ENCODE measurements around the gene HEPACAM.
A peak's percentile ranks its signal among the peaks of the same experiment; 100 is the strongest.

Gene HEPACAM

DNA sequence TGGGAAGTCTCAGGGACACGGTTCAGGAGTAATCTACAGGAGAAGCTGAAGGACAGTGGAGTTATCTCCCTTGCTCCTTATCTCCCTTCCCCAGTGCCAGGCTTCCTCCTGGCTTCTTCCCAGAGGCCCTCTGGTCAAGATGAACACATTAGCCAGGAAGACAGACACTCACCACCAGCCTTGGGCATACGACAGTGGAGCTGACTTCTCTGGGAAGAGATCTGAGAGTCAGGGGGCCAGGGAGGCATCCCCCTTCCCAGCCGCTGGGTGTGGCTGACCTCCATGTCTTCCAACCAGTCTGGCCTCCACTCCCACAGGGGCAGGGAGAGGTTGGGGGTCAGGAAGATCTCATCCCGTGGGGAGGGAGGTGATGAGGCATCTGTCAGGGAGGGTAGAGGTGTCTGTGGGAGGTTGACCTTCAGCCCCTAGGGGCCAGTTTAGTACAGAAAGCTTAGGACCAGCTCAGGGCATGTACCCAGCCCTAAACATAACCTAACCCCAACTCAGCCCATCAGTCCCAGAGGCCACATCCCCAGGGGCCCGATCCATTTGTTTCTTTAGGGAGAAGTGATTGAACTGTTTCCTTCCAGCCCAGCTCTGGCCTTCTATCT is 50.9 kb downstream of the HEPACAM start:
- DNase-seq (ENCODE audit: low read depth), result no peak

DNA sequence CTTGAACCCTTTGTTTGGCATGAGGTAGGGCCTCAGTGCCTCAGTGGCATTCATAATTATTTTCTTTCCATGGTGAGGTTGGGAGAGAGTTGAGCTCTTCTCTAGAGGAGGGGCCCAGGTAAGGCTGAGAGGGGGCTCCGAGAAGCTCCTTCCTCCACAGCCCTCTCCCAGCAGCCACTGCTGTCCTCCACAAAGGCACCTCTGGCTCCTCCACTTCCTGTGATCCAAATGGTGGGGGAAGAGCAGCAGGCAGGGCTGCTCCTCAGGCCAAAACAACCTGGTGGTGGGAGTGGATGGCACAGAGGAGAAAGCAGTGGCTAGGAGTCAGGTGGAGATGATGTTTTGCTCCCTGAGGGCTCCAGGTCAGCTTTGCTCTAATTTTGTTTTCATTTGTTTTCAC is 51.5 kb downstream of the HEPACAM start:
- DNase-seq (ENCODE audit: low read depth), result no peak

DNA sequence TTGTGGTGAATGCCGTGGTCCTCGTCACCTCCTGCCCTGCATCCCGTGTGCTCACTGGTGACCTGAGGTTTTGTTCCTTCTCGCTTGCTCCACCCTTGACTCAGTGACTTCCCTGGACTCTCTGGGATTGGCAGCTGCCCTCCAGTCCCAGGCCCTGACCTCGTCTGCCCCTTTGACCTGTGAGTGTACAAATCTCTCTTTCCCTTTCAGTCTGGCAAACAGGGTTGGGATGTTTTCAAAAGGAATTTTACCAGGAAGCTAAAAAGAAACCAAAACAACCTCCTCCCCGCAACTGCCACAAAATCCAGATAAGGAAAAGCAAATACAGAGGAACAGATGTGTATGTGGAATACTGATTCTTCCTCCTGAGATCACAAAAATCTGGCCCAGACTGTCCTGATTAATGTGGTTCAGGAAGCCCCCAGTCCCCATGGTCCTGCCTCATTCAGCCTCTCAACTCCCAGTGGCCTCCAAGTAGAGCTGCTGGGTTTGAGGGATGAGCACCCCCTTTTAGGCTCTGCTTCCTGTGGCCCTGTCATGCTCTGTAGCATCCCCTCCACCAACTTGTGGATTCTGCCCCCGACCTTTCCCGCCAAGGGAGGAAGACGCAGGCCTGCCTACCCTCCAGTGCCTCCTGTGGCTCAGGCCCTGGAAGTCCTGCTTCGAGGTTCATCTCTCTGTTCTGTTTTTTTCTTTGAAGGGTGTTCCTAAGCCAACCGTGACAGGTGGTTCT is 53.3 kb downstream of the HEPACAM start:
- no peak for DNase-seq (ENCODE audit: low read depth)

DNA sequence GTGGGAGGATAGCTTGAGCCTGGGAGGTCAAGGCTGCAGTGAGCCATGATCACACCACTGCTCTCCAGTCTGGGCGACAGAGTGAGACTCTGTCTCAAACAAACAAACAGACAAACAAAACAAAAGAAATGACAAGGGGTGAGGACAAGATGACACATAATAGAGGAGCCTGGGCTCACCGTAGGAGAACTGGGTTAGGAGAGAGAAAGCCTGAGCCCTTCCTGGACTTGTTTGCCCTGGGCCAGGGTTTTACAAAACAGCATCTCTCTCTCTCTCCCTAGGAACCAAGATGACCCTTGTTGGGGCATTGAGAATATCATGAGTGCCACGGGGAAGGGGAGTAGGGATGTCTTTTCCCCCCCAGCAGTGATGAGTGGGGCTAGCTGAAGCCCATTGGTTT is 54.9 kb downstream of the HEPACAM start:
- DNase-seq (ENCODE audit: low read depth), result no peak

DNA sequence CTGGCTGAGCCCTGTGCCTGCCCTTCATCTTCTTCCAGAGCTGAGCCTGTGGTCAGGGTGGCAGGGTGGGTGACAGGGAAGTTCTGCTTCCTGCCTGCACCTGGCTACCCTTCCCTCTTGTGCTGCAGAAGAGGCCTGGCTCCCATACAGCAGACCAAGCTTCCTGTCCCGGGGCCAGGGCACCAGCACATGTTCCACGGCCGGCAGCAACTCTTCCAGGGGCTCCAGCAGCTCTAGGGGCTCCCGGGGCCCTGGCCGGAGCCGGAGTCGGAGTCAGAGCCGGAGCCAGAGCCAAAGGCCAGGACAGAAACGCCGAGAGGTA is 55.6 kb downstream of the HEPACAM start:
- DNase-seq (ENCODE audit: low read depth), result no peak

DNA sequence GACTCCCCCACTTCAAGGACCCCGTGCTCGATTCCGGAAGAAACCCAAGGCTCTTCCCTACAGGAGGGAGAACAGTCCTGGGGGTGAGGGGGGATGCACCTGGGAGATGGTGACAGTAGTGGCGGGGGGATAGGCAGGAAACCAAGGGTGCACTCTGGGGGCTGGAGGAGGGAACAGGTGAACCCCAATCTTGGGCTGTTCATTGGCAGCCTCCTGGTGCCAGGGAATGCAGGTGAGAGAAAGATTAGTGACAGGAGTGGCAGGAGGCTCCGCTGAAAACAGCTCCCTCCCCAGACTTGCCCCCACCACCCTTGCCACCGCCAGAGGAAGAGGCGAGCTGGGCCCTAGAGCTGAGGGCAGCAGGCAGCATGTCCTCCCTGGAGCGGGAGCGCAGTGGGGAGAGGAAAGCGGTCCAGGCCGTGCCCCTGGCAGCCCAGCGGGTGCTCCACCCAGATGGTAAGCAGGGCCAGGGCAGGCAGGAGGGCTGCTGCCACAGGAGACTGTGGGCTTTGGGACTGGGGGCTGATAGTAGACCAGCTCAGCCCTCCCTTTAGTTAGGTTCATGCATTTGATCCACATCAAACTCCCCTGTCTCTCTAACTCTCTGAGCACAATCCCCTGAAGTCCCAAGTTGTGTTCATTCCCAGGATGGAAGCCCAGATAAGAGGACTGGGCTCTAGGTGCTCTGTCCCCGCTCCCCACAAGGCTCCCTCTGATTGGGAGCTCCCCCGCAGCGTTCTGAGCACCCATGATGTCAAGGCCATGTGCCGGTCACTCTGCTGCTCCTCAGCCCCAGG is 56.2 kb downstream of the HEPACAM start:
- no peak for DNase-seq (ENCODE audit: low read depth)

DNA sequence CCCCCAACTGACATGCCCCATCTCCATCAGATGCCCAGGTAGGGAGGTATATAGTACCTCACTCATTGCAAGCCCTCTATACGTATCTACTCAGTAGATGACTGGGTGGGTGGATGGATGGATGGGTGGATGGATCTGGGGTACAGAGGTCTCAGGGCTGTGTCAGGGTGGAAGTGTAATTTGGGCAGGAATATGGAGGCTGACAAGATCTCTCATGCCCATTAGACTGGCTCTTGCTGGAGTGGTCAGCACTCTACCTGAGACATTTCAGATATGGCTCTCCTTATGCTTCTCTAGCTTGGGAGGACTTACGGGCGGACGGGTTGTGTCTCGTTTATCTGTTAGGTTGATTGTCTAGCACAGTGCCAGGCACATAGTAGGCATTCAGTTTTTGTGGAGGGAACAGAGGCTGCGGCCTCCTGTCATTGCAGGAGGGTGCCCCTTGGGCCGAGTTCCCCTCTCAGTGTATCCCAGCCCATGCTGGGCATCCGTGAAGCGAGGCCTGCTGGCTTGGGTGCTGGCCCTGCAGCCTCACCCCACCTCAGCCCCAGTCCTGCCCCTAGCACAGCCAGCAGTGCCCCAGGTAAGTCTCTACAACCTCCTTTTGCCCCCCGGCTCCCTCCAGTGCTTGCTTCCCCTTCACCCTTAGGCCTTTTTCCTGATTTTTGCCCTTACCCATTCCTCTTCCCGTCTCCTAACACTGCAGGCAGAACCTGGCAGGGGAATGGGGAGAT is 56.9 kb downstream of the HEPACAM start:
- no peak for DNase-seq (ENCODE audit: low read depth)

DNA sequence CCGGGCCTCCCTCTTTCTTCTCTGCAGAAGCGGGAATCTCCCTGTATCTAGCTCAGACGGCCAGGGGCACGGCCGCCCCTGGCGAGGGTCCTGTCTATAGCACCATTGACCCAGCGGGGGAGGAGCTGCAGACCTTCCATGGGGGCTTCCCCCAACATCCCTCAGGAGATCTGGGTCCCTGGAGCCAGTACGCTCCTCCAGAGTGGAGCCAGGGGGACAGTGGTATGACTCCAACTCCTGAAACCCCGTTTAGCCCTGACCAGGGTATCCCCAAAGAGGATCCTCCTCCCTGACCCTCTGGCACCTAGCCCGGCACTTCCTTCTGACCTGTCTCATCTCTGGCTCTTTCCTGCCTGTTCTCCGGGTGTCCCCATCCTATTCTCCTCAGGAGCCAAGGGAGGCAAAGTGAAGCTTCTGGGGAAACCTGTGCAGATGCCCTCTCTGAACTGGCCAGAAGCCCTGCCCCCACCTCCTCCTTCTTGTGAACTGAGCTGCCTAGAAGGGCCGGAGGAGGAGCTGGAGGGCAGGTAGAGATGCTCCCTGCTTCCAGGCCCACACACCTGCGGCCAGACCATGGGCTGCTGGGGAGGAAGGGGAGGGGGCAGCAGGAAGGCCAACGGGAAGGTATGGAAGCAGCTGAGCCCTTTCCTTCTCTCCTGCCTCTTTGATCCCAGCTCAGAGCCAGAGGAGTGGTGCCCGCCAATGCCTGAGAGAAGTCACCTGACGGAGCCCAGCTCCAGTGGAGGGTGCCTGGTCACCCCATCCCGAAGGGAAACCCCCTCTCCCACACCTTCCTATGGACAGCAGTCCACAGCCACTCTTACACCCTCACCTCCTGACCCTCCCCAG is 57.7 kb downstream of the HEPACAM start:
- no peak for DNase-seq (ENCODE audit: low read depth)

DNA sequence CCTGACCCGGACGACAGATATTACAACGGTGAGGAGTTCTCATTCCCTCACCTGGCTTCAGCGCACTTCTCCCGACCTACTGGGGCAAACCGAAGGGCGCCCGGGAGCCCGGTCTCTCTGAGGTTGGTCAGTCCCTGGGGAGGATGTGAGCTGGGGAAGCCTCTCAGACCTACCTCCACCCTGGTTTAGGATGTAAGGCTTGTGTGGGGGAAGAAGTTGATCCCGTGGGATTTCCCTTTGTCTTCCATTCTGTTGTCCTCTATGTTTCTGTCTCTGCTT is 58.3 kb downstream of the HEPACAM start:
- DNase-seq (ENCODE audit: low read depth), result no peak

DNA sequence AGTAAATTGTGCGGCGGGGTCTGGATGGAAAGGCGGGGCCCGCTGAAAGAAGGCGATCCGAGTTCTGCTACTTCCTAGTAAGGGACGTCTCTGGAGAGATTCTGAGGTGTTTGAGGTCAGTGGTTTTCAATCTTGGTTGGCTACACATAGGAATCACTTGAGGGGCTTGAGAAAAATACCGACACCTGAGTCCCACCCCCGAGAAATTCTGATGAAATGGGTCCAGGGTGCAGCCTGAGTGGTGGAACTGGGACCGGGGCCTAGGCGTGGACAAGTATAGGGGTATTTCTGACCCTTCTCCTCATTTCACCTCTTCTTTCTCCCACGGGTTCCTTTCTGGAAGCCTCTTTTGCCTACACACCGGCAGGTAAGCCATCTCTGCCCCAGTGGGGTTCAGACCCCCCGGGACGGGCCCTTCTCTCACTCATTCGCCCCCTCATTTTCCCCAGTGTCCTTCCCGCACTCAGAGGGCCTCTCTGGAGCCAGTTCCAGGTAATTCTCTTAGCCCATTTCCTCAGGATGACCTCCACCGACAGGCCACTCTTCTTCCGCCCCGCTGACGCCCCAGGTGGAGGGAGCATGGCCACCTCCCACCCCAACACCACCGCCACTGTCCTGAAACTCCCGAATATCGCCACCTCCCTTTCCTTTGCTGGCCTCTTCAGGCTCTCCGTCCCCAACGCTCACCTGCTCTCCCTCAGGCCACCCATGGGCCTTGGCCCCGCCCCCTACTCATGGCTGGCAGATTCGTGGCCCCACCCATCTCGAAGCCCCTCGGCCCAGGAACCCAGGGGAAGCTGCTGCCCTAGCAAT is 58.8 kb downstream of the HEPACAM start:
- no peak for DNase-seq (ENCODE audit: low read depth)

DNA sequence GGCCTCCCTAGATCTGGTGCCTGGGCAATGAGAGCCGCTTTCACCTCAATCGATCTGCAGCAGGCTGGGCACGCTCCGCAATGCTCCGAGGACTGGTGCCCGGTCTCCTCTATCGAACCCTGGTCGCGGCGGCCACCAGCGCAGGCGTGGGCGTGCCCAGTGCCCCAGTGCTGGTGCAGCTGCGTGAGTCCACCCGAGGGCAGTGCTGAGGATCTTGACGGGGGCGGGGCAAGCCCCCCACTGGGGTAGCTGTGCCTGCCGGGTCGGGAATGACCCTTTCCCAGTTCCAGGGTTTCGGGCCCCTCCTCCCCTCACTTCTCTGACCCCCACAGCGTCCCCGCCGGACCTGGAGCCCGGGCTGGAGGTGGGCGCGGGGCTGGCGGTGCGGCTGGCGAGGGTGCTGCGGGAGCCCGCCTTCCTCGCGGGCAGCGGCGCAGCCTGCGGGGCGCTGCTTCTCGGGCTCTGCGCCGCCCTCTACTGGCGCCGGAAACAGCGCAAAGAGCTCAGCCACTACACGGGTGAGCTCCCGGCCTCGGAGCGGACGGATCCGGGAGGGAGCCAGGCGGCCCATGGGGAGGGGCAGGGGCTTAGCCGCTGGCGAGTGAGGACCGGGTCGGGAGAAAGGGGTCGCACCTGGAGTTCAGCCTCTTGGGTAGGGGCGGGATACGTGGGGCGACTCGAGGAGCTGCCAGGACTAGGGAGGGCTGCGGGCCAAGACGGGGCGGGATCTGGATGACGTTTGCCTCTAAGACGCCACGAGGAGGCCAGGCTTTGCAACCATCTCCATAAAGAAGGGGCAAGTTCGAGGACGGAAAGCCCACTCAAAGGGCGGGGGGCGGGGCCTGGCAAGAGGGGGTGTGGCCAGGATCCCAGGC is 59.7 kb downstream of the HEPACAM start:
- DNase-seq (ENCODE audit: low read depth), result peak; percentile 63

DNA sequence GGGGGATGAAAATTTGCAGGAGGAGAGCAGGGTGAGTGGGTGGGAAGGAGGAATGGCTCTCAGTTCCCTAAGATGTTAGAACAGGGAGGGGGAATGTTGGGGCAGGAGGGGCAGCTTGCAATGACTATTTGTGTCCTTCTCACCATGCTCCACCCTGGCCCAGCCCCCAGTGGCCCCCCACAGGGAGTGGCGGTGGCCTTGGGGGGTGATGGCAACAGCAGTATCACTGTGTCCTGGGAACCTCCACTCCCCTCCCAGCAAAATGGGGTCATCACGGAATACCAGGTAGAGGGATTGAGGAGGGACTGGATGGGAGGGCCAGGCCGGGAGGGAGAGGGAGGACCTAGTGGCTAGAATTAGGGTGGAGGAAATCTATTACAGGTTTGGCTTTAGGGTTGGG is 60.4 kb downstream of the HEPACAM start:
- no peak for DNase-seq (ENCODE audit: low read depth)

DNA sequence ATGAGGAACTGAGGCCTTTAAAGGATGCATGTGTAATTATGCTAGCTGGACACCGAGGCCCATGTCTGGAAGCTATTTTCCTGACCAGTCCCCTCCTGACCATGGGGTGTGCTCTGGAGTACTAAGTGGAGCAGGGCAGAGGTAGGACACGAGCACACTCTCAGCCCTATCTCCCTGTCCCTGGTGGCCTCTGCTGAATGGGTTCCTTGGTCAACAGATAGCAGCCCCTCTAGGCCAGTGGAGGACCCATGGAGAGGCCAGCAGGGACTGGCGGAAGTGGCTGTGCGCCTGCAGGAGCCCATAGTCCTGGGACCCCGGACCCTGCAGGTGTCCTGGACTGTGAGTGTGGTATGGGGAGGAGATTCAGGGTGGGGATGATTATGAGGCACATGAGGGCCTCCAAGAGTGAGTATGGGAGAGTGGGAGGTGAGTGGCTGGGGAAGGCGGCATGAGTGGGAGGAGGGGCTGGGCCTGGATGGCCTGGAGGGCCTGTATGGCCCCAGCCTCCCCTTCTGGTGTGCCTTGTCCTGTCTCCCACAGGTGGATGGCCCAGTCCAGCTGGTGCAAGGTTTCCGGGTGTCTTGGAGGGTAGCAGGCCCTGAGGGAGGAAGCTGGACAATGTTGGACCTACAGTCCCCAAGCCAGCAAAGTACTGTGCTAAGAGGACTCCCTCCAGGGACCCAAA is 61.1 kb downstream of the HEPACAM start:
- no peak for DNase-seq (ENCODE audit: low read depth)

DNA sequence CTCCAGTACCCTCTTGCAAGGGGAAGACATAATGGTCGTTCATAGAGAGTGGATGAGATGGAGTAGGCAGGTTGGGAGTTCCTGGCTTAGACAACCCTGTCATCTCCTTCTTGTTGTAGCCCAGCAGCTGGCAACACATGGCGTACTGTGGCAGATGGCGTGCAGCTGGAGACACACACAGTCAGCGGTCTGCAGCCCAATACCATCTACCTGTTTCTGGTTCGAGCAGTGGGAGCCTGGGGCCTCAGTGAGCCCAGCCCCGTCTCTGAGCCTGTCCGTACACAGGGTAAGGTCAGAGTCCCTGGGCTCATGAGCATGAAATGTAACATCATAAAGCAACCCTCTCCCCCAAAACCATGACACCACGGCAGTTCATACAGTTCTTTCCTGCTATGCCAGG is 61.9 kb downstream of the HEPACAM start:
- no peak for DNase-seq (ENCODE audit: low read depth)

DNA sequence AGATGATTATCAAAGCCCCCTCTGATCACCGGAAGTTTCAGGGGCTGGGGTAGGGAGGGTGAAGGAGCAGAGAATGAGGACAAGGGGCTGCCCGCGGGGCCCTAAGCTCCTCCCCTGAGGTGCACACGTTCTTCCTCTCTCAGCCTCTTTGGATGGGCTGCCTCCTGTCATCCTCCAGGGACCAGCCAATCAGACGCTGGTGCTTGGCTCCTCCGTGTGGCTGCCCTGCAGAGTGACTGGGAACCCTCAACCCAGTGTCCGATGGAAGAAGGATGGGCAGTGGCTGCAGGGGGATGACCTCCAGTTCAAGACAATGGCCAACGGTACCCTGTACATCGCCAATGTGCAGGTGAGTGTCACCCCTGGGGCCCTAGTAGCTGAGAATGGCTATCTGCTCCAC is 63.1 kb downstream of the HEPACAM start:
- DNase-seq (ENCODE audit: low read depth), result no peak

DNA sequence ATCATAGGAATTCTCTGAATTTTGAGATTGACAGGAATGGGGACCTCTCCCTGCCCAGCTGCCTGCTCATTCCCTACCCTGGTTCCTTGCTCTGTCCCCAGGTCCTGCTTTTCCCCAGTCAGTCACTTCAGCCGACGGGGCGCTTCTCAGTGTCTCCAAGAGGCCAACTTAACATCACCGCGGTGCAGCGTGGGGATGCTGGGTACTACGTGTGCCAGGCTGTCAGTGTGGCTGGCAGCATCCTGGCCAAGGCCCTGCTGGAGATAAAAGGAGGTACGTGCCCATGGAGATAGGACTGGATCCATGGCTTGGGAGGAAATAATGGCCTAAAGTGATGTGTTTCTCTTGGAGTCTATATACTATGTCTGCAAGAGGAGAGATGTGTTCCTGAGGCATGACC is 63.6 kb downstream of the HEPACAM start:
- no peak for DNase-seq (ENCODE audit: low read depth)

DNA sequence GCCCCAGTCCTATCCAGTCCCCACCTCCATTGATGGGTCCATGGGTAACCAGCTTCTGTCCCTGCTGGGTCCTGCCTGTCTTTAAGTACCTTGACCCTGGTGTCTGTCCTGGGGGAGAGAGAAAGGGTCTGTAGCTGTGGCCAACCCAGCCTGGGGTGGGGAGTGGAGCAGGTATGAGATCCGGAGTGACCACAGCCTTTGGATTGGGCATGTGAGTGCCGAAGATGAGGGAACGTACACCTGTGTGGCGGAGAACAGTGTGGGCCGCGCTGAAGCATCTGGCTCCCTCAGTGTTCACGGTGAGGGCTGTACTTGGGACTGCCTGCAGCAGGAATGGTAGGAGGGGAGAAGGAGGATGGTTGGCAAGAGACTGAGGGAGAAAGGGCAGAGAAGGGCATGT is 65.4 kb downstream of the HEPACAM start:
- DNase-seq (ENCODE audit: low read depth), result no peak

DNA sequence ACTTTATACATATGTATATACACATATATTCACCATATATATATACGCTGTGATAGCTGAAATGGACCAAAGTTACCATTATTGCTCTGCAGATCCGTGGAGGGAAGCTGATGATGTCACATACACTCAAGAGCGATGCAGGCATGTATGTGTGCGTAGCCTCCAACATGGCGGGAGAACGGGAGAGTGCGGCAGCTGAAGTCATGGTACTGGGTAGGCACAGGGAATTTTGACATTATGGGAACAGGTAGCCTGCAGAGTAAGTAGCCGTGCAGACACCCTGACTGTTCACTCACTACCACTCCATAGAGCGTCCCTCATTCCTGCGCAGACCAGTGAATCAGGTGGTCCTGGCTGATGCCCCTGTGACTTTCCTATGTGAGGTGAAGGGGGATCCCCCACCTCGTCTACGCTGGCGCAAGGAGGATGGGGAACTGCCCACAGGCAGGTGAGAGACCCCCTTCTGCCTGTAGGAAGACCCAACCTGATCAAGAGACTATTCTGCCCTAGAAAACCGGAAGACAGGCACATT is 65.9 kb downstream of the HEPACAM start:
- no peak for DNase-seq (ENCODE audit: low read depth)

DNA sequence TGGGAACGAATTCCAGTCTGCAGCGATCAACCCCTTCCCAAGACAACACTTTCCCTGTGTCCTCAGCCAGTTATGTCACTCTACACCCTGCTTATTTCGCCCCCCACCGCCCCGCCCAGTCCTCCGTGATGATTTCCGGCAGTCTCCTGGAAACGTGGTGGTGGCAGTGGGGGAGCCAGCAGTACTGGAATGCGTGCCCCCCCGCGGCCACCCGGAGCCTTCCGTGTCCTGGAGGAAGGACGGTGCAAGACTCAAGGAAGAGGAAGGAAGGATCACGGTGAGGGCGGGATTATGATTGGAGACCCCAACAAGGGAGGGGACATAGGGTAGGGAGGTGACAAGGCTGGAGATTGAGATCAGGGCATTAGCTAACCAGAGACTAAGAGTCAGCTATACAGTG is 66.5 kb downstream of the HEPACAM start:
- no peak for DNase-seq (ENCODE audit: low read depth)
